Measurements from ENCODE around the gene IRAG1.

IRAG1 gene

DNA sequence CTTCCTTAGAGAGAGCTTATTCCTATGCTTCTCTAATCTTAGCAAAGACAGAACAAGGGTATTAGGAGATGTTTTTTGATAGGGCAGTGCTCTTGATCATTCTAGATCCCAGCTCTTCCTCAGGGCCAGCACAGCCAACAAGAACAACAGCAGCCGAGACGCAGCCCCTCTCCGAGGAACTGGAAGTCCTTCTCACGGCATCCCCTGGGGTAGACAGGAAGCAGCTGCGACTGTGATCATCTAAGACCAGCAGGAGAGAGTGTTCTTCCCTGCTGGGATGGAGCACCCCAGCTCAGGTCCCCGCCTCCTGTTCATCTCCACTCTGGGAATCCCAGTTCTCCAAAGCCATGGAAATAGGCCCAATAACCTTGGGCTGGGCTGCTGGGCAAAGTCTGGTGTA is 29.6 kb downstream of the IRAG1 start:
- TF ChIP-seq FOXP2 (optimal IDR thresholded peaks at IDR 0.05; ENCODE audit: borderline replicate concordance, extremely low read depth, extremely low read length, insufficient read depth) (no peak), SIN3A (IDR thresholded peaks at IDR 0.05; ENCODE audit: borderline replicate concordance, insufficient read depth, low read length) (no peak), POLR2AphosphoS5 (IDR thresholded peaks at IDR 0.05; ENCODE audit: low read depth, low read length) (no peak), TAF1 (IDR thresholded peaks at IDR 0.05; ENCODE audit: borderline replicate concordance, insufficient read depth, low read length) (no peak)
- TF ChIP-seq, protein P1, sequence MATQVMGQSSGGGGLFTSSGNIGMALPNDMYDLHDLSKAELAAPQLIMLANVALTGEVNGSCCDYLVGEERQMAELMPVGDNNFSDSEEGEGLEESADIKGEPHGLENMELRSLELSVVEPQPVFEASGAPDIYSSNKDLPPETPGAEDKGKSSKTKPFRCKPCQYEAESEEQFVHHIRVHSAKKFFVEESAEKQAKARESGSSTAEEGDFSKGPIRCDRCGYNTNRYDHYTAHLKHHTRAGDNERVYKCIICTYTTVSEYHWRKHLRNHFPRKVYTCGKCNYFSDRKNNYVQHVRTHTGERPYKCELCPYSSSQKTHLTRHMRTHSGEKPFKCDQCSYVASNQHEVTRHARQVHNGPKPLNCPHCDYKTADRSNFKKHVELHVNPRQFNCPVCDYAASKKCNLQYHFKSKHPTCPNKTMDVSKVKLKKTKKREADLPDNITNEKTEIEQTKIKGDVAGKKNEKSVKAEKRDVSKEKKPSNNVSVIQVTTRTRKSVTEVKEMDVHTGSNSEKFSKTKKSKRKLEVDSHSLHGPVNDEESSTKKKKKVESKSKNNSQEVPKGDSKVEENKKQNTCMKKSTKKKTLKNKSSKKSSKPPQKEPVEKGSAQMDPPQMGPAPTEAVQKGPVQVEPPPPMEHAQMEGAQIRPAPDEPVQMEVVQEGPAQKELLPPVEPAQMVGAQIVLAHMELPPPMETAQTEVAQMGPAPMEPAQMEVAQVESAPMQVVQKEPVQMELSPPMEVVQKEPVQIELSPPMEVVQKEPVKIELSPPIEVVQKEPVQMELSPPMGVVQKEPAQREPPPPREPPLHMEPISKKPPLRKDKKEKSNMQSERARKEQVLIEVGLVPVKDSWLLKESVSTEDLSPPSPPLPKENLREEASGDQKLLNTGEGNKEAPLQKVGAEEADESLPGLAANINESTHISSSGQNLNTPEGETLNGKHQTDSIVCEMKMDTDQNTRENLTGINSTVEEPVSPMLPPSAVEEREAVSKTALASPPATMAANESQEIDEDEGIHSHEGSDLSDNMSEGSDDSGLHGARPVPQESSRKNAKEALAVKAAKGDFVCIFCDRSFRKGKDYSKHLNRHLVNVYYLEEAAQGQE (IDR thresholded peaks at IDR 0.05; ENCODE audit: insufficient read depth in 1 of 2, low read depth in 2 of 2, low read length in 2 of 2): no peak

DNA sequence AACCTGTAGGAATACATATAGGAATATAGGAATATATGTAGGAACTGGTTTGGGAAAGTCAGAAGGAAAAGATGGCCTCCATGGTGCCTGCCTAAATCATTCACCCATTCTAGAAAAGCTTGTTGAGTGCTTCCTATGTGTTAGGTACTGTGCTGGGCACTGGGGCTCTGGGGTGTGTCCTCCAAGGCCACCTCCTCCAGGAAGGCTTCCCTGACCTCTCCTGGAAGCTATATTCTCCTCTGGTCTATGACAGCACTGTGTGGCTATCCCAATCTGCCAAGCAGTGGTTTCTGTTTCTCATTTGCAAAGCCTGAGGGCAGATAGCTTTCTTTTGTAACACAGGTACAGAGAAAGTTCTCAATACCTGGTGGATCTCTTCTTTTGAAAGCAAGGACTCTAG is 30.2 kb downstream of the IRAG1 start:
- TF ChIP-seq, protein P1 (IDR thresholded peaks at IDR 0.05; ENCODE audit: insufficient read depth in 1 of 2, low read depth in 2 of 2, low read length in 2 of 2): no peak
- no peak for TF ChIP-seq TAF1 (IDR thresholded peaks at IDR 0.05; ENCODE audit: borderline replicate concordance, insufficient read depth, low read length)
- TF ChIP-seq FOXP2 (optimal IDR thresholded peaks at IDR 0.05; ENCODE audit: borderline replicate concordance, extremely low read depth, extremely low read length, insufficient read depth): no peak
- no peak for TF ChIP-seq SIN3A (IDR thresholded peaks at IDR 0.05; ENCODE audit: borderline replicate concordance, insufficient read depth, low read length)
- no peak for TF ChIP-seq POLR2AphosphoS5 (IDR thresholded peaks at IDR 0.05; ENCODE audit: low read depth, low read length)

DNA sequence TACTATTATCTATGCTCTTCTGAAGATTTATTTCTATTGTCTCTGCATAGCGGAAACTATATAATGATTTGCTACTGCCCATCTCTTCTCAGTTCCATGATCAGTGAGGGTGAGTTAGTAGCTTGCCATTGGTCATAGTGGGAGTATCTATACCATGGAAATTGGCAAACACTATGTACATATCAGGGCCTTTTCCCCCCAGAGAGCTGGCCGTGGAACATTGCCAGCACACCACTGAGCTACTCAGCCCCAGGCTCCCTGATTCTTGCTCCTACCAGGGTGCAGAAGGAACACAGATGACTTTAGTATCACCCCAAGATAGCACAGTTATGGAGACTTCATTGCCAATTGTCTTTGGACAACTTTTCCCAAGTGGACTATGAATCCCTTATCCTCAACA is 33.2 kb downstream of the IRAG1 start:
- TF ChIP-seq, protein P1 (IDR thresholded peaks at IDR 0.05; ENCODE audit: insufficient read depth in 1 of 2, low read depth in 2 of 2, low read length in 2 of 2): no peak
- TF ChIP-seq TAF1 (IDR thresholded peaks at IDR 0.05; ENCODE audit: borderline replicate concordance, insufficient read depth, low read length): no peak
- no peak for TF ChIP-seq POLR2AphosphoS5 (IDR thresholded peaks at IDR 0.05; ENCODE audit: low read depth, low read length)
- TF ChIP-seq SIN3A (IDR thresholded peaks at IDR 0.05; ENCODE audit: borderline replicate concordance, insufficient read depth, low read length): no peak
- TF ChIP-seq FOXP2 (optimal IDR thresholded peaks at IDR 0.05; ENCODE audit: borderline replicate concordance, extremely low read depth, extremely low read length, insufficient read depth): no peak

DNA sequence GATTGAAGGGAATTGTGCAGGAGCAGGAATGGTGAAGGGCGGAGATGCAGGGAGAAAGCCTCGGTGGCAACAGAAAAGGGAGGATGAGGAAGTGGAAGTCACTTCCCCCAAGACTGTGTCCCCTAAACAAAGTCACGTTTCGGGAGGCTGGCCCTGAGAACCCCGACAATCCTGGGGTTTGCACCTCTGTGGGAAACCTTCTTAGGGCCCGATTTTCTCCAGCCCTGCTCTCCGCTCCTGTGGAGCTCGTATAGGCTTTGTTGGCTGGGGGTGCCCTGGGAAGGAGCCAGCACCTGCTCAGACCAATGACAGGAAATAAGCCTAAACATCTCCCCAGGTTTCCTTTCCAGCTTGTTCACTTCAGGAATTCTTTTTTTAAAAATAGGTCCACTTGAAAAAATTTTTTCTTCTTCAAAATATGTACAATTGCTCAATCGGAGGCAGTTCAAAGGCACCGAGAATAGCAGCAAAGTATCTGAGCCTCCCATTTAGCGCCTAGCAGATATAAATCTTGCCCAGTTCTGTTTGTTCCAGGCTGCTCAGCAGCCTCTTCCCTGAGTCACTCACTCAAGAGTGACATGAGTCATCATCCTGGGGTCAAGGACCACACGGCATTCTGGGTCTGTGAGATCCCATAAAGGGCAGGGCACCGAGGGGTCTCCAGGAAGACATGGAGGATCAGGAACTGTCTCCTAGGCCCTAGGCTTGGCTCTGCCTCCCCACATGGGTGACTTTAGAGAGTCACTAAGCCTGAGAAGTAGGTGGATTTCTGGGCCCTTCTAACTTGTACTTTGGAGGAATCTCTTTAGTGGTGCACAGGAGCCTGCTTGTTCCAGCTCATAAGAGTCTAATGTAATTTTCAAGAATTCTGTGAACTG is 34.0 kb downstream of the IRAG1 start:
- TF ChIP-seq, protein P1 (IDR thresholded peaks at IDR 0.05; ENCODE audit: insufficient read depth in 1 of 2, low read depth in 2 of 2, low read length in 2 of 2): no peak
- TF ChIP-seq FOXP2 (optimal IDR thresholded peaks at IDR 0.05; ENCODE audit: borderline replicate concordance, extremely low read depth, extremely low read length, insufficient read depth): no peak
